B cell (primary cell): Measurements from ENCODE around the gene NCOA1. TPM values are rescaled to one million over a fixed set of nuclear protein-coding genes. Genes with fewer than 3 reads are reported as not detected.

Source experiments
- ATAC-seq: fragments of 200-7000 bp; cut with Tn5 transposase; one replicate; pipeline ENCODE4 v1.10.0; 2021; ENCODE audit warnings: low read depth, mild to moderate bottlenecking, moderate number of reproducible peaks, moderate library complexity
- CTCF ChIA-PET: fragments of 350-600 bp; sonication (Branson Sonifier 250); formaldehyde crosslinking; loops from one replicate; lab custom pipeline; 2021; ENCODE audit warnings: antibody characterized with exemption, inconsistent platforms; lab: Charles Lee
- POLR2A ChIA-PET: fragments of 350-600 bp; sonication (Branson Sonifier 250); formaldehyde crosslinking; loops from one replicate; lab custom pipeline; 2021; ENCODE audit warnings: antibody characterized with exemption; lab: Charles Lee
- DNase-seq: peaks from one replicate; pipeline ENCODE4 v3.0.0; 2013
- H2AFZ ChIP-seq: 2 replicates; pipeline ENCODE4 v1.6.1; 2012; ENCODE audit warnings: mild to moderate bottlenecking, low read depth, low read length; ENCODE audit not compliant: insufficient read depth, poor library complexity, severe bottlenecking
- H3K27ac ChIP-seq, 2 donors: 1 replicate in 1 of 2; 2 replicates in 1 of 2; pipeline ENCODE4 v1.5.1; 2012 to 2013; ENCODE audit warnings: low read length in 2 of 2, mild to moderate bottlenecking in 2 of 2, moderate library complexity in 1 of 2
- H3K27me3 ChIP-seq, 4 experiments: fragments of 200-600 bp in 1 of 4; sonication (generic) in 1 of 4; replicated peaks in 1 of 4; 1 replicate in 2 of 4; 2 replicates in 2 of 4; pipeline versions ENCODE4 v1.6.1 to v1.7.0; 2013 to 2016; ENCODE audit warnings: low read length in 3 of 4, mild to moderate bottlenecking in 2 of 4, mixed read lengths in 1 of 4, moderate library complexity in 1 of 4; ENCODE audit not compliant: insufficient read depth in 4 of 4, control insufficient read depth in 3 of 4; ENCODE audit errors: control extremely low read depth in 1 of 4
- H3K36me3 ChIP-seq, 2 experiments: replicated peaks in 1 of 2; 1 replicate in 1 of 2; 2 replicates in 1 of 2; pipeline versions ENCODE4 v1.6.1 to v1.7.1; 2013; ENCODE audit warnings: low read length in 1 of 2; ENCODE audit not compliant: insufficient read depth in 2 of 2, control insufficient read depth in 1 of 2; ENCODE audit errors: control extremely low read depth in 1 of 2, extremely low read depth in 1 of 2
- H3K4me1 ChIP-seq, 2 donors: fragments of 200-600 bp in 1 of 2; sonication (generic) in 1 of 2; 1 replicate in 1 of 2; 2 replicates in 1 of 2; pipeline versions ENCODE4 v1.5.1 to v1.6.1; 2013 to 2017; ENCODE audit warnings: low read length in 2 of 2; ENCODE audit not compliant: control insufficient read depth in 2 of 2, insufficient read depth in 2 of 2
- H3K4me2 ChIP-seq: replicated peaks from 2 replicates; pipeline ENCODE3; 2012; ENCODE audit warnings: mild to moderate bottlenecking, low read depth, low read length; ENCODE audit not compliant: poor library complexity, severe bottlenecking
- H3K4me3 ChIP-seq, 5 experiments: fragments of 200-600 bp in 1 of 5; sonication (generic) in 1 of 5; 1 replicate in 3 of 5; 2 replicates in 2 of 5; pipeline versions ENCODE4 v1.5.1 to v1.7.0; 2011 to 2016; ENCODE audit warnings: low read length in 4 of 5, mild to moderate bottlenecking in 4 of 5, low read depth in 2 of 5, control low read depth in 1 of 5, moderate library complexity in 1 of 5; ENCODE audit not compliant: insufficient read depth in 1 of 5; ENCODE audit errors: control extremely low read depth in 1 of 5, extremely low read depth in 1 of 5
- H3K79me2 ChIP-seq: fragments of 200-600 bp; sonication (generic); one replicate; pipeline ENCODE4 v1.6.0; 2016; ENCODE audit warnings: low read length; ENCODE audit not compliant: control insufficient read depth, insufficient read depth
- H3K9ac ChIP-seq: fragments of 200-600 bp; sonication (generic); 2 replicates; pipeline ENCODE4 v1.6.1; 2017; ENCODE audit warnings: mild to moderate bottlenecking, low read length, moderate library complexity
- H3K9me3 ChIP-seq, 3 donors: one replicate each; pipeline versions ENCODE4 v1.6.1 to v1.7.1; 2013; ENCODE audit warnings: low read length in 2 of 3; ENCODE audit not compliant: control insufficient read depth in 2 of 3, insufficient read depth in 1 of 3; ENCODE audit errors: control extremely low read depth in 1 of 3
- H4K20me1 ChIP-seq: 2 replicates; pipeline ENCODE4 v1.6.0; 2012; ENCODE audit warnings: mild to moderate bottlenecking, low read length; ENCODE audit not compliant: insufficient read depth, control insufficient read depth, poor library complexity, severe bottlenecking
- H3K27ac Mint-ChIP-seq: one replicate; pipeline ENCODE4 v1.8.0; 2021; ENCODE audit warnings: mixed read lengths
- H3K27me3 Mint-ChIP-seq: one replicate; pipeline ENCODE4 v1.8.0; 2021; ENCODE audit warnings: mixed read lengths
- H3K4me1 Mint-ChIP-seq: one replicate; pipeline ENCODE4 v1.8.0; 2021; ENCODE audit warnings: mixed read lengths
- H3K4me3 Mint-ChIP-seq: one replicate; pipeline ENCODE4 v1.8.0; 2021; ENCODE audit warnings: mixed read lengths
- H3K9me3 Mint-ChIP-seq: one replicate; pipeline ENCODE4 v1.8.0; 2022; ENCODE audit warnings: mixed read lengths; ENCODE audit not compliant: insufficient read depth
- CTCF ChIP-seq: fragments of 200-600 bp; IDR thresholded peaks from one replicate; pipeline ENCODE4 v1.8.0; 2022; ENCODE audit warnings: antibody characterized with exemption, mild to moderate bottlenecking
- EZH2 ChIP-seq: IDR thresholded peaks from 2 replicates; pipeline ENCODE4 v1.6.1; 2012; ENCODE audit warnings: borderline replicate concordance, low read depth, mild to moderate bottlenecking, moderate library complexity, low read length; ENCODE audit not compliant: insufficient read depth, poor library complexity, severe bottlenecking
- WGBS: methylation state at CpG from one replicate; pipeline ENCODE4 v1.1.5; 2013; ENCODE audit warnings: missing lambda C conversion rate; ENCODE audit not compliant: insufficient coverage; 5-methylcytosine and 5-hydroxymethylcytosine counted together
- intact Hi-C: fragments of 100-400 bp; cut with micrococcal nuclease; formaldehyde crosslinking; loops from one replicate; pipeline ENCODE4 v1.10.0; 2022
- polyA plus RNA-seq: library from polyadenylated mRNA; depleted of rRNA; stranded (reverse); fragments of >200 nt; gene quantifications from 2 replicates; pipeline ENCODE4 v1.2.3, GENCODE V29; 2012
- total RNA-seq, 2 donors: library from RNA; stranded (reverse); fragments of 120-200 nt in 1 of 2; gene quantifications; 1 replicate in 1 of 2; 2 replicates in 1 of 2; pipeline versions ENCODE4 v1.2.3 to v1.2.4, GENCODE V29; 2013 to 2022

NCOA1 gene
- total and polyA plus RNA-seq, 2 donors (not counting 1 experiment from before 2014, with no cell fraction given) = 11.6 to 49.1 TPM

GRCh38 chr2:24453379-24454073 is 37.5 kb upstream of the NCOA1 start:
- peaks cover 9% of the 10 kb centered on the region for H3K27me3 Mint-ChIP-seq
- Histone ChIP-seq H3K4me1 (no peaks in the 10 kb centered on the region), H3K27ac (no peak overlapping the region), H3K27me3 (no peaks in the 10 kb centered on the region), H4K20me1 (no peaks in the 10 kb centered on the region), H2AFZ (no peak overlapping the region), H3K9me3 (peaks cover 0 to 4% (median 3%) of the 10 kb centered on the region in 3 donors), H3K9ac (no peak overlapping the region), H3K4me2 (no peak overlapping the region), H3K79me2 (no peaks in the 10 kb centered on the region), H3K36me3 (no peaks in the 10 kb centered on the region), H3K4me3 (no peak overlapping the region)
- intact Hi-C loops = no loop called here
- POLR2A ChIA-PET = no interaction called here
- no peak for ATAC-seq
- H3K4me3 Mint-ChIP-seq = no peak overlapping the region
- peaks cover 2% of the 10 kb centered on the region for H3K4me1 Mint-ChIP-seq
- no peak overlapping the region for H3K27ac Mint-ChIP-seq
- peaks cover 4% of the 10 kb centered on the region for H3K9me3 Mint-ChIP-seq
- WGBS = no CpG with 5 or more reads among the region's 2 CpGs
- CTCF ChIA-PET = no interaction called here
- DNase-seq = no peak
- TF ChIP-seq CTCF = no peak
- no peak for TF ChIP-seq EZH2

- Histone ChIP-seq H3K27me3 (no peaks in the 10 kb centered on the region), H3K36me3 (no peaks in the 10 kb centered on the region), H3K9ac (no peak overlapping the region), H3K79me2 (no peaks in the 10 kb centered on the region), H3K4me1 (no peaks in the 10 kb centered on the region), H2AFZ (no peak overlapping the region), H3K9me3 (peaks cover 0 to 4% (median 3%) of the 10 kb centered on the region in 3 donors), H3K4me3 (no peak overlapping the region), H3K4me2 (no peak overlapping the region), H3K27ac (no peak overlapping the region), H4K20me1 (no peaks in the 10 kb centered on the region)
- POLR2A ChIA-PET = no interaction called here
- Mint-ChIP-seq H3K9me3 (peaks cover 4% of the 10 kb centered on the region), H3K4me3 (no peak overlapping the region), H3K27me3 (peaks cover 11% of the 10 kb centered on the region), H3K27ac (no peak overlapping the region), H3K4me1 (peaks cover 2% of the 10 kb centered on the region)
- no peak for DNase-seq
- CTCF ChIA-PET = no interaction called here
- WGBS = 96% methylated on average over 6 of the region's 12 CpGs
- no peak for ATAC-seq
- intact Hi-C loops = no loop called here
- no peak for TF ChIP-seq EZH2
- no peak for TF ChIP-seq CTCF
Observed at GRCh38 chr2:24454294-24454693, 36.8 kb upstream of the NCOA1 start.
